Neuronal stem cell (in vitro differentiated cells): Measurements from ENCODE around the gene IFI27.

Experiments
- DNase-seq: peaks from one replicate; pipeline ENCODE4 v3.0.0-alpha.2; 2013; ENCODE audit warnings: low spot score
- H2AFZ ChIP-seq: one replicate; pipeline ENCODE4 v1.6.1; 2013; ENCODE audit warnings: mild to moderate bottlenecking, low read length, inconsistent platforms
- H2AK5ac ChIP-seq: 2 replicates; pipeline ENCODE4 v1.6.1; 2013; ENCODE audit warnings: low read depth, mild to moderate bottlenecking, inconsistent platforms, low read length, moderate library complexity, mixed read lengths
- H2BK120ac ChIP-seq: 2 replicates; pipeline ENCODE4 v1.6.1; 2013; ENCODE audit warnings: low read depth, mild to moderate bottlenecking, inconsistent platforms, low read length, moderate library complexity, mixed read lengths
- H2BK12ac ChIP-seq: one replicate; pipeline ENCODE4 v1.6.1; 2013; ENCODE audit warnings: low read length, inconsistent platforms
- H2BK15ac ChIP-seq: 2 replicates; pipeline ENCODE4 v1.6.1; 2013; ENCODE audit warnings: mild to moderate bottlenecking, low read length, inconsistent platforms, mixed read lengths
- H2BK5ac ChIP-seq: one replicate; pipeline ENCODE4 v1.6.1; 2013; ENCODE audit warnings: inconsistent platforms, mild to moderate bottlenecking, low read length, moderate library complexity
- H3K14ac ChIP-seq: one replicate; pipeline ENCODE4 v1.6.1; 2013; ENCODE audit warnings: low read length, inconsistent platforms
- H3K18ac ChIP-seq: 2 replicates; pipeline ENCODE4 v1.6.1; 2013; ENCODE audit warnings: low read length, inconsistent platforms
- H3K23ac ChIP-seq: 2 replicates; pipeline ENCODE4 v1.6.1; 2013; ENCODE audit warnings: low read depth, mild to moderate bottlenecking, mixed read lengths, low read length, inconsistent platforms; ENCODE audit not compliant: poor library complexity
- H3K27ac ChIP-seq: replicated peaks from 3 replicates; pipeline ENCODE4 v1.5.1; 2013; ENCODE audit warnings: low read length, inconsistent platforms
- H3K27me3 ChIP-seq, 3 experiments: 2 replicates each; pipeline ENCODE4 v1.6.1; 2013; ENCODE audit warnings: low read length in 3 of 3, mild to moderate bottlenecking in 2 of 3, inconsistent platforms in 1 of 3, low read depth in 1 of 3, mixed read lengths in 1 of 3, moderate library complexity in 1 of 3; ENCODE audit not compliant: control insufficient read depth in 3 of 3, insufficient read depth in 3 of 3
- H3K36me3 ChIP-seq, 2 donors: replicated peaks in 1 of 2; 2 replicates each; pipeline ENCODE4 v1.6.1; 2013; ENCODE audit warnings: low read length in 2 of 2; ENCODE audit not compliant: control insufficient read depth in 2 of 2, insufficient read depth in 2 of 2
- H3K4ac ChIP-seq: 2 replicates; pipeline ENCODE4 v1.6.1; 2013; ENCODE audit warnings: inconsistent platforms, mild to moderate bottlenecking, low read length, moderate library complexity
- H3K4me1 ChIP-seq, 2 donors: 1 replicate in 1 of 2; 2 replicates in 1 of 2; pipeline ENCODE4 v1.6.1; 2013; ENCODE audit warnings: low read length in 2 of 2, low read depth in 1 of 2; ENCODE audit not compliant: control insufficient read depth in 2 of 2, insufficient read depth in 1 of 2
- H3K4me2 ChIP-seq: one replicate; pipeline ENCODE4 v1.6.1; 2013; ENCODE audit warnings: mild to moderate bottlenecking, low read length, inconsistent platforms; ENCODE audit not compliant: insufficient read depth, poor library complexity, severe bottlenecking
- H3K4me3 ChIP-seq, 2 donors: 2 replicates each; pipeline ENCODE4 v1.5.1; 2013; ENCODE audit warnings: low read length in 2 of 2, mild to moderate bottlenecking in 2 of 2, inconsistent platforms in 1 of 2, moderate library complexity in 1 of 2
- H3K79me1 ChIP-seq: one replicate; pipeline ENCODE4 v1.6.1; 2013; ENCODE audit warnings: low read depth, mild to moderate bottlenecking, inconsistent platforms, low read length, moderate library complexity
- H3K9ac ChIP-seq: one replicate; pipeline ENCODE4 v1.6.1; 2013; ENCODE audit warnings: mild to moderate bottlenecking, low read depth, low read length, inconsistent platforms; ENCODE audit not compliant: poor library complexity
- H3K9me3 ChIP-seq, 2 donors: replicated peaks in 1 of 2; 2 replicates each; pipeline versions ENCODE3 to v1.6.1; 2013; ENCODE audit warnings: low read length in 2 of 2, mild to moderate bottlenecking in 2 of 2, inconsistent platforms in 1 of 2, low read depth in 1 of 2, mixed read lengths in 1 of 2, moderate library complexity in 1 of 2; ENCODE audit not compliant: control insufficient read depth in 2 of 2, insufficient read depth in 1 of 2
- H4K8ac ChIP-seq: one replicate; pipeline ENCODE4 v1.6.1; 2013; ENCODE audit warnings: low read depth, mild to moderate bottlenecking, inconsistent platforms, low read length, moderate library complexity
- H4K91ac ChIP-seq: one replicate; pipeline ENCODE4 v1.6.1; 2013; ENCODE audit warnings: low read length, low read depth, mild to moderate bottlenecking, inconsistent platforms; ENCODE audit not compliant: poor library complexity
- WGBS, 2 donors: extraction: QIAGEN DNeasy Blood & Tissue Kit; methylation state at CpG; one replicate each; pipeline ENCODE4 v1.1.7; 2013; ENCODE audit warnings: missing lambda C conversion rate in 2 of 2, mixed read lengths in 1 of 2; ENCODE audit not compliant: insufficient read length in 2 of 2, insufficient replicate concordance in 1 of 2; ENCODE audit errors: extremely low coverage in 2 of 2; 5-methylcytosine and 5-hydroxymethylcytosine counted together

IFI27 gene

GRCh38 chr14:94143239-94143638 is 32.7 kb downstream of the IFI27 start:
- Histone ChIP-seq H3K9me3 (no peaks in the 10 kb centered on the region), H4K8ac (no peak overlapping the region), H3K23ac (no peak overlapping the region), H3K18ac (no peak overlapping the region), H3K9ac (no peak overlapping the region), H2BK15ac (no peak overlapping the region), H3K36me3 (no peaks in the 10 kb centered on the region), H3K27me3 (no peaks in the 10 kb centered on the region), H2BK5ac (no peak overlapping the region), H3K4me1 (peaks cover 16 to 18% of the 10 kb centered on the region in 2 donors), H3K4me3 (no peak overlapping the region), H3K27ac (no peak overlapping the region), H3K14ac (no peak overlapping the region), H3K4me2 (no peak overlapping the region), H2AFZ (no peak overlapping the region), H2BK120ac (no peak overlapping the region), H3K4ac (no peak overlapping the region), H3K79me1 (no peaks in the 10 kb centered on the region), H4K91ac (no peak overlapping the region), H2BK12ac (no peak overlapping the region), H2AK5ac (no peak overlapping the region)
- WGBS, 2 donors = no CpG with 5 or more reads among the region's 3 CpGs
- no peak for DNase-seq

- H3K14ac ChIP-seq = no peak overlapping the region
- no peak overlapping the region for H4K91ac ChIP-seq
- no peaks in the 10 kb centered on the region for H3K27me3 ChIP-seq
- H3K4ac ChIP-seq = no peak overlapping the region
- no peak overlapping the region for H2AK5ac ChIP-seq
- no peak overlapping the region for H3K4me2 ChIP-seq
- no peak overlapping the region for H3K27ac ChIP-seq
- H2BK12ac ChIP-seq = no peak overlapping the region
- no peak for DNase-seq
- no peak overlapping the region for H2BK15ac ChIP-seq
- no peak overlapping the region for H3K23ac ChIP-seq
- no peak overlapping the region for H3K4me3 ChIP-seq
- H3K4me1 ChIP-seq = peaks cover 13 to 16% of the 10 kb centered on the region in 2 donors
- H3K36me3 ChIP-seq = no peaks in the 10 kb centered on the region
- no peak overlapping the region for H3K18ac ChIP-seq
- no CpG with 5 or more reads among the region's 4 CpGs for WGBS, 2 donors
- H2AFZ ChIP-seq = peak overlapping the region; percentile 9
- no peaks in the 10 kb centered on the region for H3K9me3 ChIP-seq
- no peak overlapping the region for H2BK5ac ChIP-seq
- H2BK120ac ChIP-seq = no peak overlapping the region
- no peak overlapping the region for H3K9ac ChIP-seq
- no peak overlapping the region for H4K8ac ChIP-seq
- H3K79me1 ChIP-seq = no peaks in the 10 kb centered on the region
Observed at GRCh38 chr14:94143711-94144110, 33.2 kb downstream of the IFI27 start.

GRCh38 chr14:94144765-94145164 is 34.2 kb downstream of the IFI27 start:
- Histone ChIP-seq H3K4me3 (no peak overlapping the region), H3K14ac (no peak overlapping the region), H3K27me3 (no peaks in the 10 kb centered on the region), H3K36me3 (no peaks in the 10 kb centered on the region), H4K8ac (peak overlapping the region; percentile 53), H3K27ac (peak overlapping the region; percentile 54), H2BK5ac (no peak overlapping the region), H3K4me2 (no peak overlapping the region), H2AFZ (peak overlapping the region; percentile 93), H2AK5ac (no peak overlapping the region), H3K23ac (no peak overlapping the region), H4K91ac (no peak overlapping the region), H3K9me3 (no peaks in the 10 kb centered on the region), H3K4me1 (peaks cover 8 to 9% of the 10 kb centered on the region in 2 donors), H3K9ac (no peak overlapping the region), H3K4ac (peak overlapping the region; percentile 13), H2BK12ac (no peak overlapping the region), H3K79me1 (no peaks in the 10 kb centered on the region), H3K18ac (peak overlapping the region; percentile 76), H2BK15ac (no peak overlapping the region), H2BK120ac (no peak overlapping the region)
- no CpG with 5 or more reads among the region's 1 CpG for WGBS, 2 donors
- no peak for DNase-seq

DNA sequence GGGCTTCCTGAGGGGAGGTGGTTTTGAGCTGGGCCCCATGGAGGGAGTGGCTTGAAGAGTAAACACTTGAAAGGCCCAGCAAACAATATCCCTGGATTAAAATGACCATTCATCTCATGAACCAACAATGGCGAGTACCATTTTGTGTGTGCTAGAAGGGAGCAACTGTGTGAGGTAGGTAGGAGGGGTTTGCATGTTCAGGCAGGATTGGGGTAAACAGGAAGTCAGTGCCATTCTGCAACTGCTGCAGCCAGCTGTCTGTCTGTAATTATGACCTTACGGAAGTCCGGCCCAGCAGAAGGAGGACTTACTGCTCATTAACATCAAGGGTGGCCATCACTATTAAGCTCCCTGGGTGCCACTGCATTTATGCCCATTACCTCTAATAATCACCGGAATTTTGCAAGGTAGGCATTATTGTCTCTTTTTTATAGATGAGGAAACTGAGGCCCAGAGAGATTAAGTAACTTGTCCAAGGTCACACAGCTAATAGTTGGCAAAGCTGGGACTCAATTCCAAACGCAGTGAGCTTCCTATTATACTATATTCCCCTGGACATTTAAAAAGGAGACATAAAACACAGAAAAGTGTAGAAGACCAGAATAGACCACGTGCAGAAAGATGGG is 35.5 kb downstream of the IFI27 start:
- no peak overlapping the region for H3K9ac ChIP-seq
- H3K27ac ChIP-seq = no peak overlapping the region
- H3K4me1 ChIP-seq = peaks cover 5 to 8% of the 10 kb centered on the region in 2 donors
- H3K27me3 ChIP-seq = no peaks in the 10 kb centered on the region
- H3K23ac ChIP-seq = no peak overlapping the region
- no peak overlapping the region for H4K91ac ChIP-seq
- H2BK15ac ChIP-seq = no peak overlapping the region
- no peak overlapping the region for H2BK5ac ChIP-seq
- no CpG with 5 or more reads among the region's 6 CpGs for WGBS, 2 donors
- no peak overlapping the region for H4K8ac ChIP-seq
- no peak overlapping the region for H2AFZ ChIP-seq
- DNase-seq = no peak
- H3K4me2 ChIP-seq = no peak overlapping the region
- H2BK120ac ChIP-seq = no peak overlapping the region
- no peaks in the 10 kb centered on the region for H3K9me3 ChIP-seq
- H3K14ac ChIP-seq = no peak overlapping the region
- no peak overlapping the region for H3K18ac ChIP-seq
- peak overlapping the region in 1 of 2 donors; percentile 22 for H3K4me3 ChIP-seq
- H3K79me1 ChIP-seq = no peaks in the 10 kb centered on the region
- H3K4ac ChIP-seq = no peak overlapping the region
- H3K36me3 ChIP-seq = no peaks in the 10 kb centered on the region
- no peak overlapping the region for H2BK12ac ChIP-seq
- H2AK5ac ChIP-seq = no peak overlapping the region
